Thoracic aorta (tissue), 2 donors: Measurements from ENCODE around the gene HIPK4. TPM values are rescaled to one million over a fixed set of nuclear protein-coding genes. Genes with fewer than 3 reads are reported as not detected.

ENCODE experiments used
- ATAC-seq: fragments of 150-250 bp; one replicate; pipeline ENCODE4 v1.8.0; 2017; ENCODE audit warnings: low read depth; ENCODE audit not compliant: insufficient number of reproducible peaks, low FRiP score
- DNase-seq: peaks from one replicate; pipeline ENCODE4 v3.0.0-alpha.2; 2020; ENCODE audit warnings: low spot score
- H3K27ac ChIP-seq, 2 donors: fragments of 200-600 bp; sonication (generic); 1 replicate in 1 of 2; 2 replicates in 1 of 2; pipeline ENCODE4 v1.5.1; 2016; ENCODE audit warnings: mild to moderate bottlenecking in 2 of 2, moderate library complexity in 2 of 2
- H3K27me3 ChIP-seq: fragments of 200-600 bp; sonication (generic); replicated peaks from 2 replicates; pipeline ENCODE4 v1.6.0; 2016; ENCODE audit warnings: mild to moderate bottlenecking; ENCODE audit not compliant: insufficient read depth
- H3K36me3 ChIP-seq: fragments of 200-600 bp; sonication (generic); one replicate; pipeline ENCODE4 v1.5.1; 2016
- H3K4me1 ChIP-seq, 2 donors: fragments of 200-600 bp; sonication (generic); 1 replicate in 1 of 2; 2 replicates in 1 of 2; pipeline versions ENCODE4 v1.5.1 to v1.6.0; 2016; ENCODE audit warnings: low read depth in 2 of 2, mild to moderate bottlenecking in 1 of 2; ENCODE audit not compliant: control insufficient read depth in 1 of 2
- H3K4me3 ChIP-seq: fragments of 200-600 bp; sonication (generic); 2 replicates; pipeline ENCODE4 v1.5.1; 2016; ENCODE audit warnings: mild to moderate bottlenecking
- H3K9me3 ChIP-seq: fragments of 200-600 bp; sonication (generic); 2 replicates; pipeline ENCODE4 v1.5.1; 2016
- CTCF ChIP-seq: fragments of 200-600 bp; sonication (generic); IDR thresholded peaks from one replicate; pipeline ENCODE4 v1.5.1; 2019; ENCODE audit warnings: antibody characterized with exemption
- total RNA-seq, 2 donors: library from RNA; depleted of rRNA; stranded (reverse); fragments of >200 nt; gene quantifications; one replicate each; pipeline versions ENCODE4 v1.1.0 to v1.2.3, GENCODE V29; 2016

Gene HIPK4
- total RNA-seq, 2 donors from 2014 or later: not detected

- Histone ChIP-seq H3K27ac (no peak overlapping the region), H3K4me3 (no peak overlapping the region), H3K9me3 (no peaks in the 10 kb centered on the region), H3K36me3 (no peaks in the 10 kb centered on the region), H3K27me3 (no peaks in the 10 kb centered on the region), H3K4me1 (no peaks in the 10 kb centered on the region)
- no peak for TF ChIP-seq CTCF
- no peak for ATAC-seq
- no peak for DNase-seq
Observed at GRCh38 chr19:40392894-40393517, 3.0 kb upstream of the HIPK4 start.

- Histone ChIP-seq H3K4me3 (no peak overlapping the region), H3K27ac (no peak overlapping the region), H3K9me3 (no peaks in the 10 kb centered on the region), H3K27me3 (no peaks in the 10 kb centered on the region), H3K4me1 (no peaks in the 10 kb centered on the region), H3K36me3 (no peaks in the 10 kb centered on the region)
- ATAC-seq (no peak), DNase-seq (no peak)
- TF ChIP-seq CTCF: no peak
Observed at GRCh38 chr19:40392123-40392522, 2.1 kb upstream of the HIPK4 start.

DNA sequence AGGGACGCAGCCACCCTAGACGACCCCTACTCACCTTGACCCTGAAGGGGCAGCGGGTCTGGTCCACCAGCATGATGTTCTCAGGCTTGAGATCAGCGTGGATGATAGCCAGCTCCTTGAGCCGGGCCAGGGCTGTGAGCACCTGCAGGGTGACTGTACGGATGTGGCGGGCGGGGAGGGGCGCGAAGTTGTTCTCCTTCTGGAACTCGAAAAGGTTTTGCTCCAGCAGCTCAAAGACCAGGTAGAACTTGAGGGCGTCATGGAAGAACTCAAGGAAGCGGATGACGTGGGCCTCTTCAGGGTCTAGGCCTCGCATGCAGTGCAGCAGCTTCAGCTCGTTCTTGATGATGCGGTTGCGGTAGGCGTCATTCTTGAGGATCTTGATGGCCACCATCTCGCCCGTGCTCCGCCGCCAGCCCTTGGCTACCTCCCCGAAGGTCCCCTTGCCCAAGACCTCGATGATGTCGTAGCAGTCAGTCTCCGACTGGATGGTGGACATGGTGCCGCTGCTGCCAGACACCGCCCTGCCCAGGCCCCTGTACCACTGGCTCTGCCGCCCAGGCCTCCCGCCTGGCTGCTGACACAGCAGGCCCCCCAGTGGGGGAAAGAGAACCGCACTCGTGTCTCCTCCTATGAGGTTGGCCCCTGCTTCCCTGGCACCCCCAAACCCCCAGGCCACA, 437 bp downstream of the HIPK4 start:
- no peak for TF ChIP-seq CTCF
- ATAC-seq: no peak
- Histone ChIP-seq H3K9me3 (no peaks in the 10 kb centered on the region), H3K36me3 (no peaks in the 10 kb centered on the region), H3K27ac (no peak overlapping the region), H3K27me3 (no peaks in the 10 kb centered on the region), H3K4me3 (no peak overlapping the region), H3K4me1 (no peaks in the 10 kb centered on the region)
- DNase-seq: no peak

DNA sequence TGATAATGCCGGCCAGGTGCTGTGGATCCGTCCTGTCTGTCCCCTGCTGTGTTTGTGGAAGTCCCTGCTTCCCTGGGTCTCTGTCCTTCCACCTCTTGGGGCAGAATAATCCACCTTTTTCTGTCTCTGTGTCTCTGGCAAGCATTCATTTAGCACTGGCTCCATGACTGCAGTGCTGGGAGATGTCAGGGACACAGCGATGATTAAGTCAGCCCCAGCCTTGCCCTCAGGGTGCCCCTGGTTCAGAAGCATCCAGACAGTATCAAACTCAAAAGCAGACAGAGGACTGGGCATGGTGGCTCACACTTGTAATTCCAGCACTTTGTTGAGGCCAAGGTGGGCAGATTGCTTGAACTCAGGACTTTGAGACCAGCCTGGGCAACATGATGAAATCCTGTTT, 1.5 kb downstream of the HIPK4 start:
- Histone ChIP-seq H3K27me3 (no peaks in the 10 kb centered on the region), H3K36me3 (no peaks in the 10 kb centered on the region), H3K4me3 (no peak overlapping the region), H3K27ac (no peak overlapping the region), H3K9me3 (no peaks in the 10 kb centered on the region), H3K4me1 (no peaks in the 10 kb centered on the region)
- no peak for TF ChIP-seq CTCF
- ATAC-seq: no peak
- no peak for DNase-seq

- Histone ChIP-seq H3K4me1 (no peaks in the 10 kb centered on the region), H3K36me3 (no peaks in the 10 kb centered on the region), H3K4me3 (no peak overlapping the region), H3K27ac (no peak overlapping the region), H3K9me3 (no peaks in the 10 kb centered on the region), H3K27me3 (no peaks in the 10 kb centered on the region)
- DNase-seq: no peak
- ATAC-seq: no peak
- TF ChIP-seq CTCF: no peak
Observed at GRCh38 chr19:40387155-40387554, 2.8 kb downstream of the HIPK4 start.
